ENCODE measurements around the gene PFKFB2.

The PFKFB2 gene

DNA sequence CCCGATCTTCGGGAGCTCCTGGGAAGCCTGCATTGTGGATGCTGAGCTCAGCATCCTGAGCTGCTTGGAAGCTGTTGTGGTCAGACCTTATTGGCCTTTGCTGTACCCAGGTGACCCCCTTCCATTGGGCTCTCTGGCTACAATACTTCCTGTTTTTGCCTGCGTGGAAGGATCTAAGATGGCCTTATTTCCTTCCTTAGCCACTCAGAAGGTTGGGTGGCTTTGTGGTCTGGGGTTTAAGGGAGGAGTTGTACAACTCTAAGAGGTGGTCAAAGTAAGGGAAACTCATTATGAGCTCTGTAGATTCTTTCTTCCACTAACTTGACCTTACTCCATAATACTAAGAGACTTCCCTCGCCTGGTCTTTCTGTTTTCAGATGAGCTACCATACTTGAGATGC is 17.7 kb downstream of the PFKFB2 start:
- TF ChIP-seq, protein P1, sequence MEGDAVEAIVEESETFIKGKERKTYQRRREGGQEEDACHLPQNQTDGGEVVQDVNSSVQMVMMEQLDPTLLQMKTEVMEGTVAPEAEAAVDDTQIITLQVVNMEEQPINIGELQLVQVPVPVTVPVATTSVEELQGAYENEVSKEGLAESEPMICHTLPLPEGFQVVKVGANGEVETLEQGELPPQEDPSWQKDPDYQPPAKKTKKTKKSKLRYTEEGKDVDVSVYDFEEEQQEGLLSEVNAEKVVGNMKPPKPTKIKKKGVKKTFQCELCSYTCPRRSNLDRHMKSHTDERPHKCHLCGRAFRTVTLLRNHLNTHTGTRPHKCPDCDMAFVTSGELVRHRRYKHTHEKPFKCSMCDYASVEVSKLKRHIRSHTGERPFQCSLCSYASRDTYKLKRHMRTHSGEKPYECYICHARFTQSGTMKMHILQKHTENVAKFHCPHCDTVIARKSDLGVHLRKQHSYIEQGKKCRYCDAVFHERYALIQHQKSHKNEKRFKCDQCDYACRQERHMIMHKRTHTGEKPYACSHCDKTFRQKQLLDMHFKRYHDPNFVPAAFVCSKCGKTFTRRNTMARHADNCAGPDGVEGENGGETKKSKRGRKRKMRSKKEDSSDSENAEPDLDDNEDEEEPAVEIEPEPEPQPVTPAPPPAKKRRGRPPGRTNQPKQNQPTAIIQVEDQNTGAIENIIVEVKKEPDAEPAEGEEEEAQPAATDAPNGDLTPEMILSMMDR (conservative IDR thresholded peaks at IDR 0.05; ENCODE audit: control insufficient read depth, insufficient read depth, low read depth, low read length), result no peak
- no peak for DNase-seq (ENCODE audit: low read depth)
- no peak overlapping the region for H3K4me3 ChIP-seq (ENCODE audit: control insufficient read depth, low read depth, low read length)

DNA sequence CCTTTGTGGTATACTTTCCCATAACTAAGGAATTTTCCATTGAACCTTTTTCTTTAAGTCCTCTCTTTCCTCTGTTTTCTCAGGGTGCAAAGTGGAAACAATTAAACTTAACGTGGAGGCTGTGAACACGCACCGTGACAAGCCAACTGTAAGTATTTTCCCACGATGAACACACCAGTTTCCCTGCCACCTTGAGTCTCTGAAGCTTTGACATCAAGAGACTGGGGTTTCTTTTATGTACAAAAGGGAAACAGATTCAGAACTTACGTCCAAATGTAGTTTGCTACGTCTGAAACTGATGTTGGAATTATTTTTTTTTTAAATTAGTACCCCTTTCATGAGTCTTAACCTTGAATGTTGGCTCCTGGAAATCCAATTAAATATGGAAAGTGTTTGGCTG is 18.4 kb downstream of the PFKFB2 start:
- H3K4me3 ChIP-seq (ENCODE audit: control insufficient read depth, low read depth, low read length), result no peak overlapping the region
- no peak for DNase-seq (ENCODE audit: low read depth)

DNA sequence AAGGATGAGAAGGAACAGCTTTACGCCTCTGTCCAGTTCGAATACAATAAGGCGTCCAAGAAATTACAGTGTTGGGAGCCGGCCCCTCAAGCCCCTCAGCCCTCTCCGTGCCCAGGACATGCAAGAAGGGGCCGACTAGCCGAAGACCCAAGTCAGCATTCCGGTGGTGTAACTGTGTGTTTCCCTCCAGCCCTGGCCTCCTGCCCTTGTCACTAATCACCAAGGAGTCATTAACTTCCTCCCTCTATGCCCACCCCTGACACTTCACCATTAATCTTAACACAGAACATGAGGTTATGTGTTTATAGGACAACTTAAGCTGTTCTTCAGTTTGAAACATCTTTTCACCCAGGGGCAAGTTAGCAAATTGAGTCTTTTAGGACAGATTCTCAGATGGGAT is 19.2 kb downstream of the PFKFB2 start:
- no peak for DNase-seq (ENCODE audit: low read depth)
- TF ChIP-seq, protein P1 (conservative IDR thresholded peaks at IDR 0.05; ENCODE audit: control insufficient read depth, insufficient read depth, low read depth, low read length), result no peak
- no peak overlapping the region for H3K4me3 ChIP-seq (ENCODE audit: control insufficient read depth, low read depth, low read length)

More for the DNA sequence above, 18.4 kb downstream of the PFKFB2 start:
- TF ChIP-seq, protein P1 (conservative IDR thresholded peaks at IDR 0.05; ENCODE audit: control insufficient read depth, insufficient read depth, low read depth, low read length), result no peak

DNA sequence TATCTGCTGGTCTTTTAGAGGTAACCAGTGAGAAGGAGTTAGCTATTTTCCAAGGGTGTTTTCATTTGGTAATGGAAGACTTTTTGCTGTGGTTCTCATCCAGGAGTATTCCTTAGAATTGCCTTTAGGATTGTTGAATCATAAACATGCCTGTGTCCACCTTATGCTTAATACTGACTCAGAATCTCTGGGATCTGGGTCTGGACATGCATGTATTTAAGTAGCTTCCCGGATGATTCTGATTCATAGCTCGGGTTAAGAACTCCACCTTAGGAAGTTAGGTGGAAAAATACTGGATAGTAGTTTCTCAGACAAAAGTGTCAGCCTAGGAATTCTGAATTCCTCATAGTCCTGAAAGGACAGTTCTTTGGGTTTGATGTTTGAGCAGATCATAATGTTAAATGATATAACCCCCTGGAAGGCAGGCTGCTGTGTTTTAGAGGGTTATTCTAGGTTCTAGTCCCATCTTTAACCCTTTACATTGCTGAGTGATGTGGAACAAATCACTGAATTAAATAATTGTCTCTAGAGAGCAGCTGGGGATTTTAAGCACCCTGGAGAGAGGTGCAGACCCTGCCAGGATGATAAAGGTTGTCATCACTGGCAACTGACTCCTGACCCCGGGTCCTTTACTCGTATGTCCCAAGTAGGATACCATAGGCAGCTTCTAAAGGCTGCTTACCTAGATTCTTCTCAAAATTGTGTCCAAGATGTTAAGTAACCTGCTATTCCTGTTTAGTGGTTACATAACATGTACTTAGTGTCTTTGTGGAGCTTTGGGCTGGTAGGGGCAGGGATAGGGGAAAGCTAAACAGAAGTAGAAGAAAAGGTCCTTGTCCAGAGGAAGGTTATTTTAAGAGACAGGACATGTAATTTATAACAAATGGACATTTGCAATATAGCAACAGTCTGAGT is 21.1 kb downstream of the PFKFB2 start:
- no peak overlapping the region for H3K4me3 ChIP-seq (ENCODE audit: control insufficient read depth, low read depth, low read length)
- DNase-seq (ENCODE audit: low read depth), result peak; percentile 50
- TF ChIP-seq, protein P1 (conservative IDR thresholded peaks at IDR 0.05; ENCODE audit: control insufficient read depth, insufficient read depth, low read depth, low read length), result no peak

DNA sequence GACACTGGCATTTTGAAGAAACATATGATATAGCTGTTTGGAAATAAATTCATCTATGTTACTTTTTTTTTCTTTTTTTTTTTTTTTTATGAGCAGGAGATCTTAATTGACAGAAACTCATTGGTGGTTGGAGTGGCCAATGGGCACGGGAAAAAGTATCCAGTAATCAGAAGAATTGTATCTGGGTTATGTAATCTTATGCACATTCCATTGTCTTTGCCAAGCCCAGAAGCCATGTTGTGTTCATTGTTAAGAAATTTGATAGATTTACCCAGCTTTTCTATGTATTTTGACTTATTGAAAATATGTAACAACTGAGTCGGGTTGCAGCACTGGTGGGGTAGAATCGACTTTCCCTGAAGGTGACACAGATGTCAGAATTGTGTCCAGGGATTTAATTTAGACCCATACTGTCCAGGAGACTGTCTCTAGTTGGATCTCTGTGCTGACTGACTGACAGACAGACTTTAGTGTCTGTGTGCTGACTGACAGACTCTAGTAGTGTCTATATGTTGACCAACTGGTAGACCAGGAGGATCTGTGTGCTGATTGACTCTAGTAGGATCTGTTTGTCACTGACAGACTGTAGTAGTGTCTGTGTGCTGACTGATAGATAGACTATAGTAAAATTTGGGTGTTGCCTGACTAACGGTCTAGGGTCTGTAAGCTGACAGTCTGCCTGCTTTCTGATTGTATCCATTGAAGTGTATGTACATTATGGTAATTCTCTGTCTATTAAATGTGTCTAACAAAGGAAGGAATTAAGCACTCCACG is 23.3 kb downstream of the PFKFB2 start:
- TF ChIP-seq, protein P1 (conservative IDR thresholded peaks at IDR 0.05; ENCODE audit: control insufficient read depth, insufficient read depth, low read depth, low read length), result no peak
- no peak overlapping the region for H3K4me3 ChIP-seq (ENCODE audit: control insufficient read depth, low read depth, low read length)
- peak; percentile 11 for DNase-seq (ENCODE audit: low read depth)

DNA sequence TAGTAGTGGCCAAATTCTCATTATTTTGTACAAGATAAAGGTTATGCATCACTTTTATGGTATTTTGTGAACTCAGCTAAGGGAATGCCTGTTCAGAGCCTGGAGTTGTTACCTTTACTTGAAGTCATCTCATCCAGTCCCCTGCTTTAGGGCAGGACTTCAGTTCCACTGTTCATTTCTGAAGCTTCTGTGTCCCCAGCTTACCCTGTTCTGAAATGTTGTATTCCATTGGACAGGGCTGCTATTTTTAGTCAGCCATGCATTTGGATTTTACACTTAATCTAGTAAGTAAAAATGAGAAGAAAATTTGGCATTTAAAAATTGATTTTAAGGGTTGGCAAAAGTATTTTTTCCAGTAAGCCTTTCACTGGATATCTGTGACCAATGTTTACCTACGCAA is 23.9 kb downstream of the PFKFB2 start:
- H3K4me3 ChIP-seq (ENCODE audit: control insufficient read depth, low read depth, low read length), result no peak overlapping the region
- no peak for DNase-seq (ENCODE audit: low read depth)
- TF ChIP-seq, protein P1 (conservative IDR thresholded peaks at IDR 0.05; ENCODE audit: control insufficient read depth, insufficient read depth, low read depth, low read length), result no peak

All from fibroblast of mammary gland (primary cell).